IMR-90 (cell line): Measurements from ENCODE around the gene POC1B. TPM values are rescaled to one million over a fixed set of nuclear protein-coding genes. Genes with fewer than 3 reads are reported as not detected.

Experiments used
- ATAC-seq: fragments of 200-7000 bp; cut with Tn5 transposase; 2 replicates; pipeline ENCODE4 v1.9.1; 2020; ENCODE audit warnings: low read depth, mild to moderate bottlenecking, moderate library complexity
- BruUV-seq: library from RNA; stranded (reverse); fragments of 400-500 nt; replicated peaks from 2 replicates; lab custom pipeline; 2021; lab: Mats Ljungman, UMichigan
- CTCF ChIA-PET: fragments of 300-600 bp; formaldehyde crosslinking; extraction: SDS; loops from one replicate; lab custom pipeline; 2021; ENCODE audit warnings: antibody characterized with exemption; lab: Yijun Ruan, JAX
- POLR2A ChIA-PET: fragments of 300-600 bp; sonication (Branson Sonifier 250); formaldehyde crosslinking; loops from one replicate; lab custom pipeline; 2022; ENCODE audit warnings: antibody characterized with exemption; ENCODE audit not compliant: unreplicated experiment; lab: Charles Lee
- DNase-seq: peaks from one replicate; pipeline ENCODE4 v3.0.0; 2013
- H2AFZ ChIP-seq: replicated peaks from 2 replicates; pipeline ENCODE3; 2013; ENCODE audit warnings: low read length, mild to moderate bottlenecking; ENCODE audit not compliant: poor library complexity
- H2AK5ac ChIP-seq: 2 replicates; pipeline ENCODE4 v1.6.1; 2013; ENCODE audit warnings: low read depth, low read length, inconsistent platforms
- H2AK9ac ChIP-seq: replicated peaks from 2 replicates; pipeline ENCODE3; 2013; ENCODE audit warnings: mild to moderate bottlenecking, low read depth, low read length, moderate library complexity; ENCODE audit not compliant: poor library complexity
- H2BK120ac ChIP-seq: 2 replicates; pipeline ENCODE4 v1.6.1; 2013; ENCODE audit warnings: low read depth, low read length, inconsistent platforms
- H2BK15ac ChIP-seq: 3 replicates; pipeline ENCODE4 v1.6.1; 2013; ENCODE audit warnings: low read depth, low read length, inconsistent platforms
- H2BK20ac ChIP-seq: 2 replicates; pipeline ENCODE4 v1.6.1; 2013; ENCODE audit warnings: low read depth, mild to moderate bottlenecking, inconsistent platforms, low read length, moderate library complexity
- H2BK5ac ChIP-seq: 2 replicates; pipeline ENCODE4 v1.6.1; 2013; ENCODE audit warnings: mild to moderate bottlenecking, low read depth, low read length, inconsistent platforms; ENCODE audit not compliant: poor library complexity, severe bottlenecking
- H3K14ac ChIP-seq: replicated peaks from 2 replicates; pipeline ENCODE4 v1.6.1; 2013; ENCODE audit warnings: low read depth, low read length, inconsistent platforms
- H3K18ac ChIP-seq: 2 replicates; pipeline ENCODE4 v1.6.1; 2013; ENCODE audit warnings: low read depth, low read length, control low read depth
- H3K23ac ChIP-seq: 2 replicates; pipeline ENCODE4 v1.6.1; 2013; ENCODE audit warnings: low read depth, low read length, inconsistent platforms
- H3K27ac ChIP-seq: 2 replicates; pipeline ENCODE4 v1.5.1; 2013; ENCODE audit warnings: mild to moderate bottlenecking, control low read depth, low read length; ENCODE audit not compliant: insufficient read depth
- H3K27me3 ChIP-seq: 2 replicates; pipeline ENCODE4 v1.6.1; 2013; ENCODE audit warnings: low read length; ENCODE audit not compliant: control insufficient read depth, insufficient read depth
- H3K36me3 ChIP-seq: 2 replicates; pipeline ENCODE4 v1.6.1; 2013; ENCODE audit warnings: low read length, mixed read lengths; ENCODE audit not compliant: control insufficient read depth, insufficient read depth
- H3K4ac ChIP-seq: 2 replicates; pipeline ENCODE4 v1.6.1; 2013; ENCODE audit warnings: low read depth, low read length, inconsistent platforms
- H3K4me1 ChIP-seq: 2 replicates; pipeline ENCODE4 v1.6.1; 2013; ENCODE audit warnings: low read length, mixed read lengths; ENCODE audit not compliant: control insufficient read depth, insufficient read depth
- H3K4me2 ChIP-seq: 2 replicates; pipeline ENCODE4 v1.6.1; 2013; ENCODE audit warnings: low read depth, mild to moderate bottlenecking, control low read depth, low read length, moderate library complexity
- H3K4me3 ChIP-seq: 2 replicates; pipeline ENCODE4 v1.5.1; 2013; ENCODE audit warnings: low read depth, mild to moderate bottlenecking, control low read depth, low read length, moderate library complexity; ENCODE audit not compliant: insufficient read depth
- H3K56ac ChIP-seq: 2 replicates; pipeline ENCODE4 v1.6.1; 2013; ENCODE audit warnings: low read length, inconsistent platforms; ENCODE audit not compliant: insufficient read depth; ENCODE audit errors: extremely low read depth
- H3K79me1 ChIP-seq, 2 experiments: 2 replicates each; pipeline ENCODE4 v1.6.1; 2013; ENCODE audit warnings: low read length in 2 of 2, inconsistent platforms in 1 of 2, low read depth in 1 of 2
- H3K9ac ChIP-seq: 2 replicates; pipeline ENCODE4 v1.6.1; 2013; ENCODE audit warnings: low read depth, low read length, control low read depth
- H3K9me1 ChIP-seq: 2 replicates; pipeline ENCODE4 v1.6.1; 2013; ENCODE audit warnings: low read length, inconsistent platforms; ENCODE audit not compliant: insufficient read depth
- H3K9me3 ChIP-seq: 2 replicates; pipeline ENCODE4 v1.6.1; 2013; ENCODE audit warnings: low read length; ENCODE audit not compliant: control insufficient read depth, insufficient read depth
- H4K20me1 ChIP-seq: 2 replicates; pipeline ENCODE4 v1.6.1; 2013; ENCODE audit warnings: low read length, inconsistent platforms; ENCODE audit not compliant: insufficient read depth
- H4K5ac ChIP-seq: 2 replicates; pipeline ENCODE4 v1.6.1; 2013; ENCODE audit warnings: mild to moderate bottlenecking, low read depth, low read length, control low read depth
- H4K8ac ChIP-seq, 2 experiments: 2 replicates each; pipeline ENCODE4 v1.6.1; 2013; ENCODE audit warnings: low read depth in 2 of 2, low read length in 2 of 2, control low read depth in 1 of 2, inconsistent platforms in 1 of 2
- H4K91ac ChIP-seq: 2 replicates; pipeline ENCODE4 v1.6.1; 2013; ENCODE audit warnings: low read depth, low read length, inconsistent platforms; ENCODE audit not compliant: insufficient read depth
- CTCF ChIP-seq: conservative IDR thresholded peaks from 2 replicates; pipeline ENCODE4 v1.5.1; 2012; ENCODE audit warnings: mild to moderate bottlenecking, low read depth, low read length, improper control_type of control experiment
- MAFK ChIP-seq: IDR thresholded peaks from 2 replicates; pipeline ENCODE4 v1.6.1; 2012; ENCODE audit warnings: low read depth, low read length, improper control_type of control experiment
- NFE2L2 ChIP-seq: fragments of 150-350 bp; IDR thresholded peaks from 2 replicates; pipeline ENCODE4 v1.6.1; 2016; ENCODE audit warnings: low read depth, mild to moderate bottlenecking, low read length
- RCOR1 ChIP-seq: IDR thresholded peaks from 2 replicates; pipeline ENCODE4 v1.6.1; 2012; ENCODE audit warnings: mild to moderate bottlenecking, low read length, improper control_type of control experiment; ENCODE audit not compliant: insufficient replicate concordance
- RFX5 ChIP-seq: IDR thresholded peaks from 2 replicates; pipeline ENCODE4 v1.8.0; 2012; ENCODE audit warnings: low read depth, mild to moderate bottlenecking, low read length, moderate library complexity
- SMC3 ChIP-seq: fragments of 150-350 bp; IDR thresholded peaks from 2 replicates; pipeline ENCODE4 v1.6.1; 2016; ENCODE audit warnings: low read depth, mild to moderate bottlenecking, antibody characterized with exemption, low read length, moderate library complexity
- WGBS, 2 experiments: methylation state at CpG; one replicate each; pipeline versions ENCODE4 v1.1.5 to v1.1.7; 2013; ENCODE audit warnings: missing lambda C conversion rate in 2 of 2; ENCODE audit not compliant: insufficient read length in 1 of 2; ENCODE audit errors: extremely low coverage in 2 of 2; 5-methylcytosine and 5-hydroxymethylcytosine counted together
- dilution Hi-C: fragments of 300-500 bp; cut with HindIII; formaldehyde crosslinking; loops from one replicate; pipeline ENCODE4 v1.14.3; 2018; ENCODE audit warnings: low sequenced_read_pairs; ENCODE audit not compliant: unreplicated experiment
- in situ Hi-C: fragments of 300-500 bp; cut with MboI; formaldehyde crosslinking; loops from 3 replicates; pipeline ENCODE4 v1.14.3; 2019; ENCODE audit warnings: low sequenced_read_pairs, inconsistent platforms, mixed read lengths
- intact Hi-C: fragments of 100-400 bp; cut with micrococcal nuclease; formaldehyde crosslinking; loops from 2 replicates; pipeline ENCODE4 v1.10.0; 2022
- polyA plus RNA-seq, 3 experiments: library from polyadenylated mRNA; depleted of rRNA; stranded (reverse); fragments of >200 nt; gene quantifications; 2 replicates each; pipeline ENCODE4 v1.2.3, GENCODE V29; 2012; ENCODE audit warnings: low replicate concordance in 1 of 3
- total RNA-seq: library from RNA; depleted of rRNA; stranded (reverse); fragments of >200 nt; gene quantifications from 2 replicates; pipeline ENCODE4 v1.2.3, GENCODE V29; 2012

Gene POC1B
- total and polyA plus RNA-seq, 2 of the 4 experiments (the other 2 are of a cell fraction): 5.0 to 10.4 TPM

- no peak for TF ChIP-seq SMC3
- TF ChIP-seq RCOR1: no peak
Measured at GRCh38 chr12:89389755-89390661, 135.8 kb downstream of the POC1B start (continued).

GRCh38 chr12:89386138-89386537, 139.7 kb downstream of the POC1B start:
- TF ChIP-seq SMC3 (no peak), RCOR1 (no peak), MAFK (no peak), RFX5 (no peak), NFE2L2 (no peak), CTCF (no peak)
- Histone ChIP-seq H2BK5ac (no peak overlapping the region), H2AK9ac (no peak overlapping the region), H3K9ac (no peak overlapping the region), H3K23ac (peak overlapping the region; percentile 40; the same call in 1 of the 2 replicates), H3K9me1 (peaks cover 12% of the 10 kb centered on the region), H3K4me2 (no peak overlapping the region), H4K91ac (peak overlapping the region; percentile 45), H2AK5ac (peak overlapping the region; percentile 63), H3K79me1 (peaks cover 0 to 9% of the 10 kb centered on the region in 2 experiments; a peak in 1 of 4 replicates), H3K56ac (no peak overlapping the region), H3K9me3 (no peaks in the 10 kb centered on the region), H3K4me1 (peaks cover 18% of the 10 kb centered on the region), H2AFZ (no peak overlapping the region), H3K36me3 (no peaks in the 10 kb centered on the region), H2BK15ac (peak overlapping the region; percentile 91; the same call in 2 of the 3 replicates), H2BK20ac (peak overlapping the region; percentile 44; the same call in 1 of the 2 replicates), H3K4me3 (no peak overlapping the region), H3K27ac (no peak overlapping the region), H3K18ac (peak overlapping the region; percentile 31), H3K4ac (peak overlapping the region; percentile 77), H4K20me1 (no peaks in the 10 kb centered on the region), H4K5ac (no peak overlapping the region), H3K27me3 (no peaks in the 10 kb centered on the region), H2BK120ac (peak overlapping the region; percentile 30), H4K8ac (peak overlapping the region in 1 of 2 experiments; percentile 51; a peak in 2 of 4 replicates), H3K14ac (peak overlapping the region; percentile 41)
- CTCF ChIA-PET: interaction anchor here (0.8 to 2.0 kb wide), 2 partner anchors 11 to 34 kb away, joined by 3 to 5 read pairs; no protein-coding TSS in a partner anchor
- DNase-seq: no peak
- dilution Hi-C loops: no loop called here
- no peak for ATAC-seq
- WGBS, 2 experiments: no CpG with 5 or more reads among the region's 3 CpGs
- intact Hi-C loops: no loop called here
- in situ Hi-C loops: no loop called here
- POLR2A ChIA-PET: no interaction called here
- no TSS peak for BruUV-seq
